ENCODE results near the gene PRKG1.

DNA sequence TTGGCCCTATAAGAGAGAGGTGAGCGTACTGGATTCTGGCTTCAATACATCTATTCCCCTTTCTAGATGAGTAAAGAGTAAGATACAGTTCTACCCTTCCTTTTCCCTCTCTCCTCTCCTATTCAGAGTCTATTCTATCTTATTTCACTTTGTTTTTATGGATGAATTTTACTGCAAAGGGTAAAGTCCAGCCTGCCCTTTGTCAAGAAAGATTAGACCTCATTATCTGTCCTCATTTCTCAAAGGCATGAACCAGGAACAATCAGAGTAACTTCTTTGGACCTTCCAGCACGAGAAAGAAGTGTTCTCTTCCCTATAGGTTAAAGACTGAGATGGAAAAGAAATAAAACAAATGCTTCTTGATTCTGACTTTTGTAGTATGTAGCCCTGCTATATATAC is 239.0 kb downstream of the PRKG1 start:
- TF ChIP-seq CTCF (conservative IDR thresholded peaks at IDR 0.05; ENCODE audit: low read length) (no peak), EZH2phosphoT487 (IDR thresholded peaks at IDR 0.05; ENCODE audit: borderline replicate concordance) (no peak)

Data from Loucy (cell line).